HG02840 (cell line): Measurements from ENCODE around the gene NKIRAS1.
"Not testable (repeated sequence)": the region's sequence is repeated elsewhere in the genome, so short reads cannot be mapped to it uniquely, and the experiment has no call there.

ENCODE experiments used
- ATAC-seq: cut with Tn5 transposase; IDR thresholded peaks from one replicate; pipeline ENCODE4 v1.9.1; 2021; ENCODE audit warnings: mild to moderate bottlenecking, moderate library complexity, moderate number of reproducible peaks; ENCODE audit not compliant: unreplicated experiment, low FRiP score

NKIRAS1 gene

GRCh38 chr3:23911397-23911796 lies 5.4 kb downstream of the NKIRAS1 start:
- ATAC-seq = no peak

DNA sequence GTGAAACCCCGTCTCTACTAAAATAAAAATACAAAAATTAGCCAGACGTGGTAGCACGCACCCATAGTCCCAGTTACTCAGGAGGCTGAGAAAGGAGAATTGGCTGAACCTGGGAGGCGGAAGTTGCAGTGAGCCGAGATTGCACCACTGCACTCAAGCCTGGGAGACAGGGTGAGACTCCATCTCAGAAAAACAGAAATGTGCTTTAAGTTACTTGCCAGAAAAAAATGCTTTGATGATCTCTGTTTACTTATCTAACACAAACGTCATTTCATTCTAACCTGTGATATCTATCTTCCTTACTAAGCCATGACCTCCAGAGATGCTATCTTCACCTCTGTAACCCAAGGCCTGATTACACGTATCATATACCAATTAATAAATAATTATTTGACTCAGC lies 7.4 kb downstream of the NKIRAS1 start:
- ATAC-seq = no peak

- ATAC-seq = no peak
Measured at GRCh38 chr3:23904545-23904944, 12.2 kb downstream of the NKIRAS1 start.

DNA sequence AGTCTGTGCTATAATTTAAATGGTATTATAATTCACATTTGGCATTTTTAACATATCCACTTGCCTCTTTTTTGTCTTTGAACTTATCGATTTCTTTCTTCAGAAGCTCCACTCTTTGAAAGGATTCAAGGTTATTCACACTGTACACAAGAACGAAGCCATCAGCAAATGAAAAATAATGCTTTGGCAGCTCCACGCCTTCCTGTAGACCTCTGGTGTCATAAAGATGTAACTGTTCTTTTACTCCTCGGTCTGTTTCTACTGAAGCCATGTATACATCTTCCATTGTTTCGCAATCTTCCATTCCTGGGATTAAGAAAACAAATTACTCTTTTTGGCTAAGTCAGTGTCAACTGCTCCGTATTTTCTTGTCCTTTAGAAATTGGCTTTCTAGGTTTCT lies 16.0 kb downstream of the NKIRAS1 start:
- no peak for ATAC-seq

DNA sequence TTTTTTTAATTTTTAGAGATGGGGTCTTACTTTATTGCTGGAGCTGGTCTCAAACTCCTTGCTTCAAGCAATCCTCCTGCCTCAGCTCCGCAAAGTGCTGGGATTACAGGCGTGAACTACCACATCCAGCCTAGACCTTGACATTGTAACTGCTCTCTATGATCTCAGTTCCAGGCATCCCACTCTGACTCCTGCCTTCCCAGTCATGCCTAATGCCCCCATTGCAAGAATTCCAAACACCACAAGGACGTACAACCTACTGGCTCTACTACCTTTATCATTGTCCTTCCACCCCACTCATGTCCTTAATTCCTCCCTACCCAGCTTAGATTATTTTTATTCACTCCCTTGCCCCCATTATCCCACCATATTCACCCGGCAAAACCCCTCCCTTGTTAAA lies 21.6 kb downstream of the NKIRAS1 start:
- ATAC-seq = no peak

- ATAC-seq = no peak
Measured at GRCh38 chr3:23894254-23895061, 22.3 kb downstream of the NKIRAS1 start.

DNA sequence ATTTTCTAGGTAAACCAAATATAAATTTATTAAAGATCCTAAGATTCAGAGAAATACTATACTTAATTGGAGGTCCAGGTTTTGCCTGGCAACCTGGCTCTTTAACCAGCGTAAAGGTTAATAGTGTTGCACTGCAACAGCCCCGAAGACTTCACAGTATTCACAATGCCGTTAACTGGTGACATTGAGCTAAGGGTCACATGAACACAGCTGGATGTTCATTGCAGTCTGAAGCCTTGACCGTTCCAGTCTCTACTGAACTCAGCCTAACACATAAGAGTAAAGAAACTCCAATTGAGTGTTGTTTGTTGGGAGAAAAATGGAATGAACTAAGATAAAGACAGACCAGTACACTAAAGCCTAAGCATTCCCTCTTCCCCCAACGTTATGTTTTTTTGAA lies 26.8 kb downstream of the NKIRAS1 start:
- ATAC-seq = no peak

DNA sequence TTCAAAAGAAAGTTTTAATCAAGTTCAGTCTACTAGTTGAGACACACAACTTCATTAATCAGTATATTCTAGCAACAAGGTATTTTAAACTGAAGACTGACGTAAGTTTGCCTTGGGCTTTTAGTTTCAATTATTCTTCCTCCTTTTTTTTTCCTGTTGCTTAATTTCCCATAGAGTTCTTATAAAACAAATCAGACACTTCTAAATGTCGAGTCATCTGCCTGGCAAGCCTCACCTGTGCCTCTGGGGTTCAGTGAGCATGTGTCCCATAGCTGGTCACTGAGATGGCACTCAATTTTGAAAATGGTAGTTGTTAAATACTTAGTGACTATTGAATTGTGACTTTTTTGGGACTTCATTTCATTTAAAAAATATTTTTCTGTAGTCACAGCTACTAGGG lies 27.4 kb downstream of the NKIRAS1 start:
- no peak for ATAC-seq

- ATAC-seq = no peak
Measured at GRCh38 chr3:23888617-23889228, 28.1 kb downstream of the NKIRAS1 start.

DNA sequence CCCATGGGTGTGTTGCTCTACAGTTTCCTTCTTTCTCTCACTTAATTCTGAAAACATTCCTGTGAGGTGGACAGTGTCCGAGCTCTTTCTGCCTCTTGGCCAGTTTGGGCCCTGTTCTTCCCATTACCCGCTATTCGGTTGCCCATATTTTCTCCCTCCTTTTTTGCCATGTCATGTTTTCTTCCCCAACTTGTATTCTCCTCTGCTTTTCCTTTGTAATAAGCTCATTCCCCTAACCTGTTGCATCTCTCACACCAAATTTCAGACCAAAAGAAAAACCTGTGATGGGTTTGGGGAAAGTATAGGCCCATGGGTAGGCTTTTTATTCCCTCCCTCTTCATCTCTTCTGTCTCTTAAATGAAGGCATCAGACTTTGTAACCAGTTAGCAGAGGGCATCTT lies 30.5 kb downstream of the NKIRAS1 start:
- ATAC-seq = no peak

DNA sequence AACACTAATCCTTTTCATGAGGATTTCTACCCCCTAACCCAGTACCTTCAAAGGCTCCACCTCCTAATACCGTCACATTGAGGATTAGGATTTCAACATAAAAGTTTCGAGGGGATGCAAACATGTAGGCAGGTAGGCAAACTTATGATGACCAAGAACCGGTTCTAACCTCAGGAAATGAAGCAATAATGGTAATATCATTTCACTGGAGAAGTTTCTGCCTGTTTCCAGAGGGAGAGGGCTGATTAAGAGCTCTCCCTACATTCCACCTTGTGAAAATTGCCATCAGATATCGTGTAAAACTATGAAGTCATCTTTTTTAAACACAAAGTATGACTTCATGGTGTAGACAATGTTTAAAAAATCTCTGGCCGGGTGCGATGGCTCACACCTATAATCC lies 31.6 kb downstream of the NKIRAS1 start:
- ATAC-seq = no peak

- ATAC-seq = no peak
Measured at GRCh38 chr3:23884481-23884880, 32.3 kb downstream of the NKIRAS1 start.

GRCh38 chr3:23882487-23882918 lies 34.3 kb downstream of the NKIRAS1 start:
- no peak for ATAC-seq

DNA sequence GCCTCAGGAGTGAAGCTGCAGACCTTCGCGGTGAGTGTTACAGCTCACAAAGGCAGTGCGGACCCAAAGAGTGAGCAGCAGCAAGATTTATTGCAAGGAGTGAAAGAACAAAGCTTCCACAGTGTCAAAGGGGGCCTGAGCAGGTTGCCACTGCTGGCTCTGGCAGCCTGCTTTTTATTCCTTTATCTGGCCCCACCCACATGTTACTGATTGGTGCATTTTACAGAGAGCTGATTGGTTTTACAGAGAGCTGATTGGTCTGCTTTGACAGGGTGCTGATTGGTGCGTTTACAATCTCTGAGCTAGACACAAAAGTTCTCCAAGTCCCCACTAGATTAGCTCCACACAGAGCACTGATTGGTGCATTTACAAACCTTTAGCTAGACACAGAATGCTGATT lies 34.8 kb downstream of the NKIRAS1 start:
- not testable (repeated sequence) for ATAC-seq

DNA sequence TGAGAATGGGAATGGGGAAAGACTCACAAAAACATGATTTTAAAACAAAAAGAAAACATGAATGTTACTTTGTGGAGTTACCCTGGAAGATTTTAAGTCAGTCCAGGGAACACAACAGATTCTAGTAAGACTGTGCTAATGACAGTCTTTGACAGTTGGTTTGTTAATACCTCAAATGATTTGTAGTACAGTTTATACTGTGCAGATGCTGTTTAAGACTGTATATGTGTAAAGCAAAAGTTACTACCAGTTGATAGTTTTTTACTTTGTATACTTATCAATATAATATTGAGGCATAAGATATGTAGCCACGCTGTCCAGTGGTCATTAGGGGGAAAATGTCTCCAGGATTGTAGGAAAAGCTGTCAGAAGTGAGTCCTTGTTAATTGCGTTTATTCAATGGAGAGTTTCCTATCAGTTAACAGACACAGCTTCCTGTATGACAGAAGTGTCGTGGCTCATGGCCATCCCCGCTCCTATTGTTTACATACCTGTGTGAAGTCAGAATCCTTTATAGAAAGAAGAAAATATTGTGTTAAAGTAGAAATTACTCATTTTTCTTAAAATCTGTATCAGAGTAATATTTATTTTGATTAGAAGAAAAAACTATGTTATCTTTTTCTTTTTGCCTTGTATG lies 36.0 kb downstream of the NKIRAS1 start:
- ATAC-seq = no peak

DNA sequence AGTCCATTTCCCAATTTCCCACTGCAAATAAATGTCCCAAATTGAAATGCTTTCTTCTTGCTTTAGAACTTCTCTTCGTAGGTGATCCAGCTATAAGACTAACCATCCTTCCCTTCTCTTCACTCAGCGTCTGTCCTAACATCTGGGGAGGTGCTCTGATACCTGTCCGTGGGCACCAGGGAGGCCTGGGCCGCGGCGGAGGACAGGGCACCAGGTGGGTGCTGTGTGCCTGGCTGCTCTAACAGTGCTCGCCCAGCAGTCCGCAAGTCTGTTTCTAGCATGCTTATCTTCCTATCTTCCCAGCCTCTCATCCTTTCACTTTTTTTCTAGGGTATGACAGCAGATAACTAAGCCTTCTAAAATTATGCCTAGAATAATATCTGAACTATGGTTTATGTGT lies 37.3 kb downstream of the NKIRAS1 start:
- no peak for ATAC-seq

DNA sequence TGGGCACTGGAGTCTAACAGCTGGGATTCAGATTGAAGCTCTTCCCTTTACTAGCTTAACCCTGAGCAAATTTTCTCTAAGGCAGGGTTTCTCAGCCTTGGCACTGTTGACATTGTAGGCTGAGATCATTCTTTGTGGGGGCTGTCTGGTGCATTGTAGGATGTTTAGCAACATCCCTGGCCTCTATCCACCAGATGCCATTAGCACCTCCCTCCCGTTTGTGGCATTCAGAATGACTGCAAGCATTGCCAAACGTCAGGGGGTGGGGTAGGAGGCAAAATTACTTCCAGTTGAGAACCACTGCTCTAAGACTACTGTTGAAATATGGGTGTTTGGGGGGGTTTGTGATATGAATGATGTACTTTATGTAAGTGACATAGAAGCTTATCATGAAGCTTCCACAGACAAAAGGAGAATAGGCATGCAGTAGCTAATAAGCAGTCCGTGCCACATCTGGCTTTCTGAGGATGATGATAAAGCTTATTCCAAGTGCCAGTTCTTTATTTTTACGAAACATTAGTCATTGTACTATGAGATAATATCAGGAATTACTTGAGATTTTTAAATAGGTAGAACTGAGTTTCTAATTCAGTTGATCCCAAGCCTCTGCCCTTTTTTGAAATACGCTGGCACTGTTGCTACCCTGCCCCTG lies 39.3 kb downstream of the NKIRAS1 start:
- no peak for ATAC-seq

- no peak for ATAC-seq
Measured at GRCh38 chr3:23876923-23877322, 39.9 kb downstream of the NKIRAS1 start.

GRCh38 chr3:23875113-23875725 lies 41.6 kb downstream of the NKIRAS1 start:
- no peak for ATAC-seq

GRCh38 chr3:23874359-23875112 lies 42.3 kb downstream of the NKIRAS1 start:
- no peak for ATAC-seq
